ENCODE data around the gene NCAPD3. TPM values are rescaled to one million over a fixed set of nuclear protein-coding genes. Genes with fewer than 3 reads are reported as not detected.

NCAPD3 gene
- total and polyA plus RNA-seq, 2 of the 13 experiments (the other 11 are each of a cell fraction or from before 2014, with no cell fraction given) = 20.7 to 25.6 TPM

DNA sequence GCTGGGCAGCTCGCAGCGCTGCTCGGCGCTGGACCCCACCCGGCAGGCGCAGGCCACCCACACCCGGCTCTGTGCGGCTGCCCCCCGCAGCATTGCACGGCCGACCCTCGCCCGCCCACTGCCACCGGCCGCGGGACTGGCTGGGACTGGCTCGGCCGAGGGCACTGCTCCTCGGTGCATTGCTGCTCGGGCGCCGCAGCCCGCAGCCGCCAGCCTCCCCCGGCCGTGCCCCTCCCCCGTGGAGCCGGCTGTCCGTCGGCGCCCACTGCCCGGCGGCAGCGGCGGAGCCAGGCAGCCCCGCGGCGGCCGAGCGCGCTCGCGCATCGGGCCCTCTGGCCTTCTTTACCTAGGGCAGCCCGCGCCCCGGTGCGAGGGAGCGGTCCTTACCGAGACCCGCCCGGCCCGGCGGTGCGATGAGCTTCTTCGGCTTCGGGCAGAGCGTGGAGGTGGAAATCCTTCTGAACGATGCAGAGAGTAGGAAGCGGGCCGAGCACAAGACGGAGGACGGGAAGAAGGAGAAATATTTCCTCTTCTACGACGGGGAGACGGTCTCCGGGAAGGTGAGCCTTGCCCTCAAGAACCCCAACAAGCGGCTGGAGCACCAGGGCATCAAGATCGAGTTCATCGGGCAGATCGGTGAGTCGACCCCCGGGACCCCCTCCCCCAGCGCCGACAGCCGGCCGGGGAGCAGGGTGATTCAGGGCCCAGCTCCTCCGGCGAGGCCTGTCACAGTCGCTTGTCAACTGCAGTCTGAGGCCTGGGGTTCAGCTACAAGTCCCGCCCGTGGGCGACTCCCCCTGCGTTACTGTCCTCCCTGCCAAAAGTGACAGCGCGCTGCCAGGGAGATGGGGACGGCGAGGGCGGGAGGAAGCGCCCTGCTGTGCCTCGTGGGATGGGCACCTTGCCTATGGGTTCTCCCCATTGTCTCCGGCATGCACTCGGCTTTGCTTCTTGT lies 1.2 kb upstream of the NCAPD3 start (continued):
- TF ChIP-seq ZNF782 (CRISPR knock-in tag; IDR thresholded peaks at IDR 0.05; ENCODE audit: borderline replicate concordance) = 0 out of 2 replicates have a peak, but pooled peaks have one; percentile 54
- no peak for TF ChIP-seq KDM3A (CRISPR knock-in tag; IDR thresholded peaks at IDR 0.05; ENCODE audit: low read depth)
- no peak for TF ChIP-seq ZMYM3 (CRISPR knock-in tag; IDR thresholded peaks at IDR 0.05)
- TF ChIP-seq TBX2 (CRISPR knock-in tag; IDR thresholded peaks at IDR 0.05; ENCODE audit: borderline replicate concordance) = 0 out of 2 replicates have a peak, but pooled peaks have one; percentile 12
- no peak for TF ChIP-seq TBP (CRISPR knock-in tag; IDR thresholded peaks at IDR 0.05)
- TF ChIP-seq ZNF660 (CRISPR knock-in tag; IDR thresholded peaks at IDR 0.05; ENCODE audit: borderline replicate concordance, low read depth) = no peak
- no peak for TF ChIP-seq CENPT (CRISPR knock-in tag; IDR thresholded peaks at IDR 0.05; ENCODE audit: low read depth)
- TF ChIP-seq POLR2G (IDR thresholded peaks at IDR 0.05; ENCODE audit: low read depth, low read length) = no peak; the same call in 1 of the 2 replicates
- TF ChIP-seq CEBPB (IDR thresholded peaks at IDR 0.05; ENCODE audit: borderline replicate concordance, low read depth, low read length) = no peak
- TF ChIP-seq SIN3A (IDR thresholded peaks at IDR 0.05; ENCODE audit: borderline replicate concordance, low read depth, low read length) = 0 out of 2 replicates have a peak, but pooled peaks have one; percentile 1
- no peak for TF ChIP-seq TRIM22 (IDR thresholded peaks at IDR 0.05)
- 0 out of 2 replicates have a peak, but pooled peaks have one; percentile 56 for TF ChIP-seq NKX3-1 (CRISPR knock-in tag; IDR thresholded peaks at IDR 0.05)
- no peak; the same call in 1 of the 2 replicates for TF ChIP-seq ZMAT3 (CRISPR knock-in tag; conservative IDR thresholded peaks at IDR 0.05)
- peak; percentile 26; the same call in 1 of the 2 replicates for TF ChIP-seq ZNF138 (CRISPR knock-in tag; IDR thresholded peaks at IDR 0.05; ENCODE audit: low read depth)
- TF ChIP-seq SAP130 (CRISPR knock-in tag; IDR thresholded peaks at IDR 0.05; ENCODE audit: low read depth) = peak; percentile 47
- TF ChIP-seq AGO1 (IDR thresholded peaks at IDR 0.05; ENCODE audit: low read depth, low read length, poor library complexity, severe bottlenecking) = no peak
- TF ChIP-seq ZZZ3 (CRISPR knock-in tag; IDR thresholded peaks at IDR 0.05; ENCODE audit: borderline replicate concordance) = peak; percentile 70; the same call in 1 of the 2 replicates
- no peak for TF ChIP-seq ZNF761 (CRISPR knock-in tag; conservative IDR thresholded peaks at IDR 0.05)
- TF ChIP-seq MYNN (CRISPR knock-in tag; IDR thresholded peaks at IDR 0.05; ENCODE audit: low read depth) = no peak
- peak; percentile 76; the same call in 1 of the 2 replicates for TF ChIP-seq HES4 (CRISPR knock-in tag; IDR thresholded peaks at IDR 0.05; ENCODE audit: borderline replicate concordance)
- TF ChIP-seq MAFK (conservative IDR thresholded peaks at IDR 0.05 in 1 of 2, IDR thresholded peaks at IDR 0.05 in 1 of 2; ENCODE audit: low read length in 2 of 2) = no peak
- TF ChIP-seq MXD1 (CRISPR knock-in tag; IDR thresholded peaks at IDR 0.05) = peak; percentile 46
- TF ChIP-seq ARNTL (CRISPR knock-in tag; IDR thresholded peaks at IDR 0.05) = 0 out of 2 replicates have a peak, but pooled peaks have one; percentile 45
- TF ChIP-seq ZBTB33 (CRISPR knock-in tag; IDR thresholded peaks at IDR 0.05) = no peak
- 0 out of 2 replicates have a peak, but pooled peaks have one; percentile 10 for TF ChIP-seq ZNF746 (CRISPR knock-in tag; IDR thresholded peaks at IDR 0.05)
- no peak for TF ChIP-seq LCORL (IDR thresholded peaks at IDR 0.05)
- TF ChIP-seq LCORL (CRISPR knock-in tag; IDR thresholded peaks at IDR 0.05) = 0 out of 2 replicates have a peak, but pooled peaks have one; percentile 34
